ENCODE measurements around the gene ST6GALNAC6.
A peak's percentile ranks its signal among the peaks of the same experiment; 100 is the strongest.

The ST6GALNAC6 gene

DNA sequence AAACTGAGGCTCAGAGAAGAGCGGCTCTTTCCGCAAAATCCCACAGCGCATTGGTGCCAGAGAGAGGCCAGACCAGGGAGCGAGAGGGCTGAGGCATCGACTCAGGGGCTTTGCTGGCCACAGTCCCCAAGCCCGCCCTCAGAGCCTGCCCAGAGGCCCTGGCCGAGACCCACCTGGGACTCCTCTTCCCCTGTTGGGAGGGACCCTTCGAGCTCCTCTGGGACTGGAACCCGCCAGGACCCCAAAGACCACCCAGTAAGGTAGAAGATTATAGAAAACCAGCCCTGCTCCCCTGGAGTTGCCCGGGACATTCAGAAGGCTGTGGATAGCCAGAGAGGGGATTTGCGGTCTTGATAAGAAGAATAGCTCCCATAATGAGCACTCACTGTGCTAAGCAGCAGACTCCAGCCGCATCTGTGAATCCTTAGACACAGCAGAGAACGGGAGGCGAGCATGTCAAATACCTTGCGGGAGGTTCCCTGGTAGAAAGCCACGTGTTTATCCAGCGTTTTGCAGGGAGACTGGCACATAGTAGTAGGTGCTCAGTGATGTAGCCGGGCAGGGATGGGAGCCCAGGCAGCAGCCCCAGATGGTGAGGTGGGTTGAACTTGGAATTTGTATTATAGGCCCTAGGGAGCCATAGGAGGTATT is 21.3 kb downstream of the ST6GALNAC6 start:
- TF ChIP-seq SIN3A (IDR thresholded peaks at IDR 0.05; ENCODE audit: borderline replicate concordance, insufficient read depth, low read length): no peak
- TF ChIP-seq, protein P1, sequence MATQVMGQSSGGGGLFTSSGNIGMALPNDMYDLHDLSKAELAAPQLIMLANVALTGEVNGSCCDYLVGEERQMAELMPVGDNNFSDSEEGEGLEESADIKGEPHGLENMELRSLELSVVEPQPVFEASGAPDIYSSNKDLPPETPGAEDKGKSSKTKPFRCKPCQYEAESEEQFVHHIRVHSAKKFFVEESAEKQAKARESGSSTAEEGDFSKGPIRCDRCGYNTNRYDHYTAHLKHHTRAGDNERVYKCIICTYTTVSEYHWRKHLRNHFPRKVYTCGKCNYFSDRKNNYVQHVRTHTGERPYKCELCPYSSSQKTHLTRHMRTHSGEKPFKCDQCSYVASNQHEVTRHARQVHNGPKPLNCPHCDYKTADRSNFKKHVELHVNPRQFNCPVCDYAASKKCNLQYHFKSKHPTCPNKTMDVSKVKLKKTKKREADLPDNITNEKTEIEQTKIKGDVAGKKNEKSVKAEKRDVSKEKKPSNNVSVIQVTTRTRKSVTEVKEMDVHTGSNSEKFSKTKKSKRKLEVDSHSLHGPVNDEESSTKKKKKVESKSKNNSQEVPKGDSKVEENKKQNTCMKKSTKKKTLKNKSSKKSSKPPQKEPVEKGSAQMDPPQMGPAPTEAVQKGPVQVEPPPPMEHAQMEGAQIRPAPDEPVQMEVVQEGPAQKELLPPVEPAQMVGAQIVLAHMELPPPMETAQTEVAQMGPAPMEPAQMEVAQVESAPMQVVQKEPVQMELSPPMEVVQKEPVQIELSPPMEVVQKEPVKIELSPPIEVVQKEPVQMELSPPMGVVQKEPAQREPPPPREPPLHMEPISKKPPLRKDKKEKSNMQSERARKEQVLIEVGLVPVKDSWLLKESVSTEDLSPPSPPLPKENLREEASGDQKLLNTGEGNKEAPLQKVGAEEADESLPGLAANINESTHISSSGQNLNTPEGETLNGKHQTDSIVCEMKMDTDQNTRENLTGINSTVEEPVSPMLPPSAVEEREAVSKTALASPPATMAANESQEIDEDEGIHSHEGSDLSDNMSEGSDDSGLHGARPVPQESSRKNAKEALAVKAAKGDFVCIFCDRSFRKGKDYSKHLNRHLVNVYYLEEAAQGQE (IDR thresholded peaks at IDR 0.05; ENCODE audit: insufficient read depth in 1 of 2, low read depth in 2 of 2, low read length in 2 of 2): no peak
- TF ChIP-seq TAF1 (IDR thresholded peaks at IDR 0.05; ENCODE audit: borderline replicate concordance, insufficient read depth, low read length): no peak
- no peak for TF ChIP-seq POLR2AphosphoS5 (IDR thresholded peaks at IDR 0.05; ENCODE audit: low read depth, low read length)
- TF ChIP-seq FOXP2 (optimal IDR thresholded peaks at IDR 0.05; ENCODE audit: borderline replicate concordance, extremely low read depth, extremely low read length, insufficient read depth): no peak

DNA sequence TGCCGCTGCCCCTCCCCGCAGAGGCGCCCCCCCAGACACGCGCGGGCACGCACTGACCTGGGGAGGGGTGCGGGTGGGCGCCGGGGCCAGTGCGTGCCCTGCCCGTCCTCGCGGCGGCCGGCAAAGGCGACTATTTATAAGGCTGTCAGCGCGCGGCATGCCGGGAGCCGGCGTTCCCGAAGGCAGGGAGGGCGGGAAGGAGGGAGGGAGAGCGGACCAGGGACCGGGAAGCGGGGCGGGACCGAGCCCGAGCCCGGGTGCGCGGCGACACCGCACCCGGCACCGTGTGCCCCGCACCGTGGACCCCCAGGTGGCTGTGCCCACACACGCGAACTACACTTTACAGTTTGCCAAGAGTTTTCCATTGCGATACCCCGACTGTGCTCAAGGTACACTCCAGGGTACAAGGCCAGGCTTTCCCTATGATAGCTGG is 21.8 kb downstream of the ST6GALNAC6 start, which contains the start of gene AK1:
AK1 (minus strand) TSS at position 110 of the 433 bp plus-strand sequence. CDS start 3,058 bp downstream, outside the sequence.
- peak; percentile 85 for TF ChIP-seq POLR2AphosphoS5 (IDR thresholded peaks at IDR 0.05; ENCODE audit: low read depth, low read length)
- TF ChIP-seq, protein P1 (IDR thresholded peaks at IDR 0.05; ENCODE audit: insufficient read depth in 1 of 2, low read depth in 2 of 2, low read length in 2 of 2): no peak

DNA sequence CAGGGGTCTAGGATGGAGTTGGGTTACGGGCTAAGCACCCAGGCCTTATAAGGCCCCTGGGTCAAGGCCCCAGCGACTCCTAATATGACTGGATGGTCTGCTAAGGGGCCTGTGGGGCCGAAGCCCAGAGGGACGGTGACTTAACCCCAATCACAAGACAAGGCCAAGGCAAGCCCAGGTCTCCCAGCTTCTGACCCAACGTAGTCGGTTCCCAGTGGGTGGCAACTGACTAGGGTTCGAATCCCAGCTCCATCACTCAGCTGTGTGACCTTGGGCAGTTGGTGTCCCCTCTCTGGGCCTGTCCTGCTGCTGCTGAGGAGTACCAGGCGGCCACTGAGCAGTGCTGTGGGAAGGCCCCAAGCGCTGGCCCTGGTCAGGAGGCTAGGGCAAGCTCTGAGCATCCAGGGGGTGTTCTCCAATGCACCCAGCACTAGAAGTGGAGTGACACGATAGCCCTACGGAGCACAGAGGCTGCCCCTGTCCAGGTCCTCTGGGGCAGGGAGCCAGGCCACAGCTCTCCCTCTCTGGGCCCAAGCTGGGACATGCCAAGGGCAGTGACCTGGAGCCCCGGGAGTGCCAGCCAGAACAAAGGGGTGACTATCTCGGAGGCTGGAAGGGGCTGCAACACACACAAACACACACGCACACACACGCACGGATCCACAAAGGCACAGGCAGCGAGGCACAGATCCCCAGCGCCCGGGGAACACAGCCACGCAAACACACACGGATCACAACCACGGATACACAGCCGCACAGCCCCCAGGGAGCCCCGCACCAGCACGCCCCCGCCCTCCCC is 22.4 kb downstream of the ST6GALNAC6 start:
- TF ChIP-seq FOXP2 (optimal IDR thresholded peaks at IDR 0.05; ENCODE audit: borderline replicate concordance, extremely low read depth, extremely low read length, insufficient read depth) (no peak), TAF1 (IDR thresholded peaks at IDR 0.05; ENCODE audit: borderline replicate concordance, insufficient read depth, low read length) (no peak), POLR2AphosphoS5 (IDR thresholded peaks at IDR 0.05; ENCODE audit: low read depth, low read length) (no peak), SIN3A (IDR thresholded peaks at IDR 0.05; ENCODE audit: borderline replicate concordance, insufficient read depth, low read length) (no peak)
- TF ChIP-seq, protein P1 (IDR thresholded peaks at IDR 0.05; ENCODE audit: insufficient read depth in 1 of 2, low read depth in 2 of 2, low read length in 2 of 2): no peak

DNA sequence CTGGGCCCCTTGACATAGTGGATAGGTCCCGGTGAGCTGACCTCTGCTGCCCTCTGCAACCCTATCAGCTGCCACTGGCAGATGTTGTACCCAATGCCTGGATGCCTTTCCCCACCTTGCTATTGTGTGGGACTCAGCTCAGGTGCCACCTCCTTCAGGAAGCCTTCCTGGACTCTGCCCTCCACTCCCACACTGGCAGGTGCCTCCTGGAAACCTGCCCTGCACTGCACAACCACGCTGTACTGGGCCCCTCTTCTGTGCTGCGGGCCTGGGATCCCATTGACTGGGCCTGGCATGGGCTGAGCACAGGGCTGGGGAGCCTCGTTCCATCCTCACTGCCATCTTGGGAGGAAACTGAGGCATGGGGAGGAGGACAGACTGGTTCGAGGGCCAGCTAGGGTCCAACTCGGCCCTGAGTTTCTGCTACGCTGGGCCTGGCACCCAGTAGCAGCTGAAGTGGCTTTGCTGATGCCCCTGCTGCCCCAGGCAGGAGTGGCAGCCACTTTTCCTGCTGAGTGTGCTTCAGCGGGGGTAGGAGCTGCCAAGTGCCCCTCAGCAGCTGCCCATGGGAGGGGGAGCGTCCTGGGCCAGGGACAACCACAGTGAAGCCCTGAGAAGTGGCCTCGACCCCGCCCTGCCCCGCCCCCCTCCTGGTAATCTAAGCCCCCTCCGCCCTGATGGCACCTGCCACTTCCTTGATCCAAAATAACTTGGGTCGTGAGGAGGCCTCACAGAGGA is 23.2 kb downstream of the ST6GALNAC6 start:
- no peak for TF ChIP-seq FOXP2 (optimal IDR thresholded peaks at IDR 0.05; ENCODE audit: borderline replicate concordance, extremely low read depth, extremely low read length, insufficient read depth)
- TF ChIP-seq POLR2AphosphoS5 (IDR thresholded peaks at IDR 0.05; ENCODE audit: low read depth, low read length): no peak
- TF ChIP-seq TAF1 (IDR thresholded peaks at IDR 0.05; ENCODE audit: borderline replicate concordance, insufficient read depth, low read length): no peak
- TF ChIP-seq SIN3A (IDR thresholded peaks at IDR 0.05; ENCODE audit: borderline replicate concordance, insufficient read depth, low read length): no peak
- TF ChIP-seq, protein P1 (IDR thresholded peaks at IDR 0.05; ENCODE audit: insufficient read depth in 1 of 2, low read depth in 2 of 2, low read length in 2 of 2): no peak
